HG02973 (cell line): ENCODE measurements around the gene LRCH1.
"Not testable (repeated sequence)": the region's sequence is repeated elsewhere in the genome, so short reads cannot be mapped to it uniquely, and the experiment has no call there.

Source experiments
- ATAC-seq: cut with Tn5 transposase; IDR thresholded peaks from one replicate; pipeline ENCODE4 v1.9.1; 2021; ENCODE audit warnings: moderate library complexity; ENCODE audit not compliant: unreplicated experiment

The LRCH1 gene

GRCh38 chr13:46552889-46553520, at the start of gene LRCH1:
LRCH1 (plus strand) TSS chr13:46553170; CDS start chr13:46553397, 227 bp downstream.
- ATAC-seq, result peak; percentile 59

GRCh38 chr13:46504036-46504435, 48.9 kb upstream of the LRCH1 start:
- ATAC-seq, result no peak

GRCh38 chr13:46507981-46508380, 45.0 kb upstream of the LRCH1 start:
- ATAC-seq, result no peak

GRCh38 chr13:46509981-46510380, 43.0 kb upstream of the LRCH1 start:
- no peak for ATAC-seq

- no peak for ATAC-seq
Measured at GRCh38 chr13:46515803-46516202, 37.2 kb upstream of the LRCH1 start.

GRCh38 chr13:46516599-46517338, 36.2 kb upstream of the LRCH1 start:
- no peak for ATAC-seq

GRCh38 chr13:46517748-46518147, 35.2 kb upstream of the LRCH1 start:
- not testable (repeated sequence) for ATAC-seq

- no peak for ATAC-seq
Measured at GRCh38 chr13:46519182-46519581, 33.8 kb upstream of the LRCH1 start.

- no peak for ATAC-seq
Measured at GRCh38 chr13:46520166-46520565, 32.8 kb upstream of the LRCH1 start.

- ATAC-seq, result no peak
Measured at GRCh38 chr13:46521486-46521885, 31.5 kb upstream of the LRCH1 start.

GRCh38 chr13:46521921-46522747, 30.8 kb upstream of the LRCH1 start:
- ATAC-seq, result no peak

GRCh38 chr13:46522748-46523030, 30.3 kb upstream of the LRCH1 start:
- ATAC-seq, result no peak

GRCh38 chr13:46523972-46524752, 28.8 kb upstream of the LRCH1 start:
- ATAC-seq, result no peak

GRCh38 chr13:46526100-46526735, 26.8 kb upstream of the LRCH1 start:
- no peak for ATAC-seq

- ATAC-seq, result no peak
Measured at GRCh38 chr13:46526740-46527139, 26.2 kb upstream of the LRCH1 start.

GRCh38 chr13:46527237-46527636, 25.7 kb upstream of the LRCH1 start:
- no peak for ATAC-seq

GRCh38 chr13:46529216-46529919, 23.6 kb upstream of the LRCH1 start:
- ATAC-seq, result peak; percentile 58

- ATAC-seq, result no peak
Measured at GRCh38 chr13:46530084-46530935, 22.7 kb upstream of the LRCH1 start.

GRCh38 chr13:46531953-46532352, 21.0 kb upstream of the LRCH1 start:
- no peak for ATAC-seq
